ENCODE data around the gene TXNRD2.
A peak's percentile ranks its signal among the peaks of the same experiment; 100 is the strongest.
"Not testable (repeated sequence)": the region's sequence is repeated elsewhere in the genome, so short reads cannot be mapped to it uniquely, and the experiment has no call there.

The TXNRD2 gene

DNA sequence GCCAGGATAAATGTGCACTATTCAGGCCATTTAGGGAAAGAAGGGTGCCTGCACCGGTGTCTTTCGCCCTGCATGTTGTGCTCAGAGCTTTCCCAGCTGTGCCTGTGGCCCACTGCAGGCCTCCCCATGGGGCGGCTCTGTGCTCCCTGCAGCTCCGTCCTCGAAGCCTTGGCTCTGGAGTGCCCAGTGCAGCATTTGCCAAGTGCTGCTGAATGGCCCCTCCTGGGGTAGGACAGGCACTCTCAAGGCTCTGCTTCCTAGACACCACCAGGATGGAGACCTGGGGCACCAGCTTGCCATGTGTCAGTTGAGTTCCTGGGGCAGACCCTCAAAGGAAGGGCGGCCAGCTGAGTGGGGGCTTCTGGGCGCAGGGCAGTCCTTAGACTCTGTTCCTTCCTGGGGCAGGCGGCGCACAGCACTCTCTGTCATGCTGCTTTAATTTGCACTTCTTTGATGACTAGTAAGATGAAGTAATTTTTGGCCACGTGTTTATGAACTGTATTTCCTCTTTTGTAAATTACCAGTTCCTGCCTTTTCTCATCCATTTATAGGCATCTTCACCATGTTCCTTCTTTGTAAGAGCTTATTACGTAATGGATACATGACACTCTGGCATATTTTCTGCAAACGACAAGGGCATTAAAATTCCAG, 54.9 kb downstream of the TXNRD2 start:
- DNase-seq = peak; percentile 91

DNA sequence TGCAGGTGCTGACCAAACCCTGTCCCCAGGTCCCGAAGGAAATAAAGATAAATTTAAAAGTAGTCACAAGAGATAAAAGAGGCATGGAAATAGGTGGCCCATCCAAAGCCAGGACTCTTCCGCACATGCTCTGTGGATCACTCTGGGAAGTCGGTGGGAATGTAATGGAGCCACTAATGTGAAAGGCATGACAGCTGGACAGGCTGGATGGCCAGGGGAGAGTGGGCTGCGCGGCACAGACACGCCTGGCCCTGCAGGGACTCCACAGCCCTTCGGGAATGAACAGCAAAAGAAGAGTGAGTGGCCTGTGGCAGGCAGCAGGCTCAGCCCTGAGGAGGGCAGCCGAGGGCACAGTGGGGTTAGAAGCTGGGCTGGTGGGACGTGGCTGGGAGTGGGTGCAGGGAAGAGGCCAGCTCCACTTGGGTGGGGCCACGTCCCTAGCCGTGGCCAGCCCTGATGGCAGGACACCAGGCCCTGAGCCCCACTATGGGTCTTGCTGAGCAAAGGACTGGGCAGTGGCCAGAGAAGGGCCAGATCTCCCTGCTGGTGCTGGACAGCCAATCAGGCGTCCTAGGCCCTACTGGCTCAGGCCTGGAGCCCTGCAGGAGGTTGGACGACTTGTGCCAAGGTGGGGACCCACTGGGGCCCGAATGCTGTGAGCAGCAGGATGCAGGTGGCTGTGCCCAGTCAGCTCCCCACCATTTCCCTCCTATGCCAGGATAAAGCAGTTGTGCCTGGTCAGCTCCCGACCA, 55.6 kb downstream of the TXNRD2 start:
- DNase-seq = no peak

DNA sequence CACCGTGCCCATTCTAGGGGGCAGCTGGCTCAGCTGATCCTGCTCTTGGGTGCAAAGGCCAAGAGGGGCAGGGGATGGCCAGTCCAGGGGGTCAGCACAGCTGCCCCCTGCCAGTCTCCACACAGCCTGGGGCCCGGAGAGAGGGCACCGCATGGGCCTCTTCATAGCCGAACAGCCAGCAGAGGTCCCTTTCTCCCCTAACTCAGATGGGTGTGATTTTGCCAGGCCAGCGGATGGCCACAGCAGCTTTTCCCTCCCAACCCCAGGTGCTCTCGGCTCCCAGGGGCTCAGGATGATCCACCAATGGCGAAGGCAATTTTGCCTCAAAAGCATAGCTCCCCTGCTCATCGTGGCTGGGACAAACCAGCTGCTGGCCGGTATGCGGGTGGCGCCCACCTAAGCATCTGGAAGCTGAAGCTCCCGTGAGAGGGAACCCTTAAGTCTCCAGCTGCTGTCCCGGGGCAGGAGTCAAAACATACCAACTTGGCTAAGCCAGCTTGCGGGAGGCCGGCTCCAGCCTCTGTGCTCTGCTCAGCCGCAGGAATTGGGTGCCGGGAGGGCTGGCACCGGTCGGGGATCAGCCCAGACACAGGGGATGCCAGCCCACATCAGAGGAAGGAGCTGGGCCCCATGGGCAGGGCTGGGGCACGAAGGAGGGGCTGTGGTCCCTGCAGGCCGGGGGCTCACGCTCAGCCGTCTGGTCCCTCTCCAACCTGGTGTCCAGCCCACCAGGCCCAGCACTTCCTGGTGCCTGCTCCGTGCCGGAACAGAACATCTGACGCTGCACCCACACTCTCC, 56.5 kb downstream of the TXNRD2 start:
- no peak for DNase-seq

DNA sequence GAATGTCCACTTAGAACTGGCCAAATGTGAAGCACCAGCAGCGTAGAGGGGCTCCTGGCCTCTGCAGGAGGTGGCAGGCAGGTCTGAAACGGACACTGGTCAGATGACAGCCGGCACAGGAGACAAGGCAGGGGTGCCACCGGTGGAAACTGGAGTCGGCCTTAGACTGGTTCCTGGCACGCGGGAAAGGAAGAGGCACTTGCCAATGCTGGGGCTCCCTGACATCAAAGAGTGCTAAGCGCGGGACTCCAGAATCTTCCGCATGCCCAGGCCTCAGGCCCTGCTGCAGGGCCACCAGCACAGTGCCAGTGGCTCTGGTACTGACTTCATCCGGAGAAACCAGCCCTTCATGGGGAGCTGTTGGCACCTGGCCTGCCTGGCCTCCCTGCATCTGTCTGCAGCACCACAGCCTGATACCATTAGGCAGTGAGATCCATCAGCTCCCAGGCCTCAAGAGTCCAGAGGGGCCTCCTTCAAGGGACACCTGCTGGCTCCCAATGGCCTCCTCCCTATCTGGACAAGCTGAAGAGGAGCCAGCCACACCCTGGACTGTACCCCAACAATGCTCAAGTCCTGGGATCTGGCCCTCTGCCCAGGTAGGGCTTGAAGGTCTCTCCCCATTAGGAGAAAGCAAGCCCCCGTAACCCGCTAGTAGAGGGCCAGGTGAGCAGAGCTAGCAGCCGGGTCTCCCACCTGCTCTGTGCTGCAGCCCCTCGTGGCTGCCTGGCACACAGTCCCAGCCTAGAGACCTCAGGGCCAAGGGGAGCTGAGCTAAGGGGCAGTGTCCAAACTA, 57.3 kb downstream of the TXNRD2 start:
- DNase-seq = no peak

DNA sequence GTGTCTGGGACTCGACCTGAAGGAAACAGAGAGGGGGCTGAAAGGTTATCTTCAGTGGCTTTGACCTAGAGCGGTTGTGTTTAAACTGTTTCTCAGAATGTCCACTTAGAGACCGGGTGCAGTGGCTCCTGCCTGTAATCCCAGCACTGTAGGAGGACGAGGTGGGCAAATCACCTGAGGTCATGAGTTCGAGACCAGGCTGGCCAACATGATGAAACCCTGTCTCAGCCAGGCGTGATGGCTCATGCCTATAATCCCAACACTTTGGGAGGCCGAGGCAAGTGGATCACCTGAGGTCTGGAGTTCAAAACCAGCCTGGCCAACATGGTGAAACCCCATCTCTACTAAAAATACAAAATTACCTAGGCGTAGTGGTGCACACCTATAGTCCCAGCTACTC, 58.2 kb downstream of the TXNRD2 start:
- DNase-seq = not testable (repeated sequence)

DNA sequence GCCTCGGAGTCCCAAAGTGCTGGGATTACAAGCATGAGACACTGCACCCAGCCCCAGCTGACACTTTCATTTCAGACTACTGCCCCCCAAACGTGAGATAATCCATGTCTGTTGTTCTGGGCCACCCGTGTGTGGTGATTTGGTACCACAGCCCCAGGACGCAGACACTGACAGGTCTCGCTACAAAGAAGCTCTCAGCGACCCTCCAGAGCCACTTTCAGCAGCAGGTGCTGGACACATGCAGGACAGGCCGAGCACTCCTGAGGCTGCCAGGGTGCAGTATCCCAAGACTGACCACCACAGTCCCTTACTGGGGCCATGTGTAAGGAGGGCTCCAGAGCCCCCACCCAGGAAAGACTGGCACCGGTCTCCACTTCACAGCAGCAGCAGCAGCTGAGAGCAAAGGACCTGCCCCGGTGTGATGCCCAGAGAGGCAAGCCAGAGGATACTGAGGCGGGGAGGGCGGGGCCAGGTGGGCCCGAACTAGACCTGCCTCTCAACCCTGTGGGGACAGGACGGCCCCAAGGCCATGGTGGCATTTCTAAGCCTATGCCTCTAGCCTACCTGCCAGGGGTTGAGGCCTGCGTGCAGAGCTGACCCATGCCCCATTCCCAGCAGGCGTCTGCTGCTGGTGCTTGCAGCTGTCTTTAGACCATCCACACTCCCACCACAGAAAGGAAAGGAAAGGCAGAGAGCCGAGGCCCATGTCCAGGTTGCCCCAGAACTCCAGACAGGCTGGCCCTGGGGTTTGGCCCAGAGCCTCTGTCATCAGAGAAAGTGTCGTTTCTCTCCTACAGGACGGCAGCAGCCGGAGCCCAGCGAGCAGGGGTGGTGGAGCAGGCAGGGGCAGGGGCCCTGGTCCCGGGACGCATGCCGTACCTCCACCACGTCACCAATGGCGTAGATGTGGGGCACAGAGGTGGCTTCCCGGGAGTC, 58.9 kb downstream of the TXNRD2 start:
- DNase-seq = no peak

DNA sequence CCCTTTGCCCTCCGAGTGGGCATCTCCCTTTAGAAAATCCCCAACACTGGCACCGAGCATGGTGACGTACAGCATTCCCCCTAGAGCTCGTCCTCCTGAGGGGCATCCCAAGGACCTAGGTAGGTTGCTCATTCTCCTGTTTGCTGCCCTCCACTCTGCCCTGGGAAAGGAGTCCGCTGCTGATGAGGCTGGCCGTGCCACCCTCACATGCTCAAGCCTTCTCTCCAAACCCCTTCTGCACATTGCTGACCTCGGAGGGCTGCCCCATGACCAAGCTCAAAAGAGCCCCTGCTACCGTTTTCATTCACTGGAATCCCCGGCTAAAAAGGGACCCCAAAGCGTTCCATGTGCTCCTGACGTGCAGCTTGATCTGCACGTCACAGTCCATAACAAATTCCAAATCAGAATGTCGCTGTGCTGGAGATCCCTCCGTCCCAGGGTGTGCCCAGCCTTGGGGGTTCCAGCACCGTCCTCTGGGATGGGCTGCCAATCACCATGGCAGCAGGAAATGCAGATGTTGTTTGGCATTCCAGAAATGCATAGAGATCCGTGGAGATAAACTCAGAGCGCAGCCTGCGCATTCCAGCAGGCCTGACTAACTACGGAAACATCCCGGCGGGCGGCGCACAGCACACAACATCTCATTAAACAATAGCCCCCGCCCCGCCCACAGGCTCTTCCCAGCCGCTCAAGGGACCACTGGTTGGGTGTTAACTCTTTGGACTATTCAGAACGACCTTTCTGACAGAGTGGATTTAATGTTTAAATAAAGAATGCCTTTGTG, 60.6 kb downstream of the TXNRD2 start:
- DNase-seq = peak; percentile 98

DNA sequence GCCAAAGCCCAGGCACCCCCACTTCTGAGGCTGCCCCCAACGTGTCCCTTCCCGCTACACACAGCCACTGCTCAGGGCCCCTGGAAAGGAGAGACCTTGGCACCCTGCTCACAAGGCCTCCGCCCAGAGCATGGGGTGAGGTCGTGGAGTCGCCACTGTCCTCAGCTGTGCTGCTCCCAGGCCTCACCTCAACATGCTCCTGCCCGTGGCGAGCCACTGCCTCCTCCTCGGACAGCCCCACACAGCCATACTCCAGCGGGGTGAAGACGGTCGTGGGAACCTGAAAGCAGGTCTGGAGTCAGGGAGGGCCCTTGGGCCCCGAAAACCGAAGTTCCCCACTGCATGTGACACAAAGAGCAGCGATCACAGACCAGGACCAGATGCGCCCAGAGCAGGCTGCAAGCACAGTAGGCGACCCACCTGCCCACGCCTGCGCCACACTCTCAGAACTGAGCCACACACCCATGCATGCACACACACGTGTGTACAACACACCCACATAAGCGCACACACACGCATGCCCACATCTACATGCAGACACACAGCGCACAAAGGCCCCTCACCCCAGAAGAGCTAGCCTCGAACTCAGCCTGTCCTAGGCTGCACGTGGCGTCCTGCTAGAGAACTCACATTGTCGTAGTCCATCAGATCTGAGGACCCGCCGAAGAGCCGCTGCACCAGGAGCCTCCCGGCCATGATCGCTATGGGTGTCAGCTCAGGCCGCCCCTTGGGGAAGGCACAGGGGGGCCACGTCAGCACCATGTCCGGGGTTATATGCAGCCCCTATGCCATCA, 61.4 kb downstream of the TXNRD2 start:
- no peak for DNase-seq

DNA sequence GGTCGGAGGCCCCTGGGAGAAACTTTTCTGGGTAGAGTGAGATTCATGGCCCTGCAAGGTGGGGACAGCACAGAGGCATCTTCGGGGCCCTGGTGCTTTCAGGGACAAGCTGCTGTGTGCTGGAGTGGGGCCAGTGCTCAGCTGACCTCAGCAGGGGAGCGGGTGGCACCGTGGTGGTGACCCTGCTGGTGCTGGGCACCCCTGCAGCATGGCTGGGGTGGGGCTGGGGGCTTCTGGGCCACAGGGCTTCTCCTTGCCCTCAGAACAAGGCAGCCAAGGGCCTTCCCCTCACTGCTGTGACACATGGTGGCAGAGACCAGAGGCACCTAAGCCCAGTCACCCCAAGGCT, 62.0 kb downstream of the TXNRD2 start:
- no peak for DNase-seq

DNA sequence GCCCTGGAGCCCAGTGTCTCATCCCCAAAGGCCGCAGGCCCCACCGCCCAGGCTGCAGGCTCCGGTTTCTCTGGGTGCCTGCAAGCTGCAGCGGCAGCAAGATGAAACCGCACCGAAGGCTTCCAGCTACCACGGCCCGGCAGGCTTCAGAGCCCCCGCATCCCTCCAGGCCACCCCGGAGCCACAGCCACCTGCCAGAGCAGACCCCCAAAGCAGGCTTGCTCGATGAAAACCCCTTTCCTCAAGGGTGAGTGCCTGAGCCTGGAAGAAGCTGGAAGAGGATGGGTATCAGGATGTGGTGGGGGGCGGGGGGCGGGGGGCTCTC, 62.4 kb downstream of the TXNRD2 start:
- peak; percentile 16 for DNase-seq

DNA sequence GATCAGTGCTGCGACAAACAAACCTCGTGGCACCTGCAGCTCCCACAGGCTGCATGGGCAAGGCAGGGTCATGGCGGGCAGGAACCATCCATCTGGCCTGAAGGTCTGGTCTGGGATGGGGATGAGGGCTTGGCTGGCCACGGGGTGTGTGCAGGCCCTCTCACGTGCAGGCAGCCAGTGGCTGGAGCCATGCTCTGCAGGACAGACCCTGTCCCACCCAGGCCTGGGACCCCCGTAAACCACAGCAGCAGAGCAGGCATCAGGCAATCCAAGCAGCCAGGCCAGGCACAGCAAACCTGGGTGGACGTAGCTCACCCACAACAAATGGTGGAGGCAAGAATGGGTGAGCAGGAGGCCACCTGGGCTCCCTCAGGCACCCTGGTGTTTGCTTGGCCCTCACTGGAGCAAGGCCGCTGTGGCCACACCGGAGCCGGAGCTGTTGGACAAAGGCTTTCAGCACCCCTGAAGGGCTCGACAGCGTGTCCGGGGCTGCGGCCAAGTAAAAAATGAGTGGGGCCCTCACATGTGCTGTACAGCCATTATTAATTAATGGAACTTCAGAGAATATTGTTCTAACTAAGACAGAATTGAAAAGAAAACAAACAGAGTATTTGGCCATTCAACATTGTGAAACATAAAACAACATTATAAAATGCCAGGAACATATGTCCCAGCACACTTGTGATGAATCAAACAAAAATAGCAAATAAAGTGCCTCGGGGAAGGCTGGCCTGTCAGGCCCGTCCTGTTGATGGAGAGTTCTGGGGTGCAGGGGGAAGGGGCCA, 63.0 kb downstream of the TXNRD2 start:
- no peak for DNase-seq

DNA sequence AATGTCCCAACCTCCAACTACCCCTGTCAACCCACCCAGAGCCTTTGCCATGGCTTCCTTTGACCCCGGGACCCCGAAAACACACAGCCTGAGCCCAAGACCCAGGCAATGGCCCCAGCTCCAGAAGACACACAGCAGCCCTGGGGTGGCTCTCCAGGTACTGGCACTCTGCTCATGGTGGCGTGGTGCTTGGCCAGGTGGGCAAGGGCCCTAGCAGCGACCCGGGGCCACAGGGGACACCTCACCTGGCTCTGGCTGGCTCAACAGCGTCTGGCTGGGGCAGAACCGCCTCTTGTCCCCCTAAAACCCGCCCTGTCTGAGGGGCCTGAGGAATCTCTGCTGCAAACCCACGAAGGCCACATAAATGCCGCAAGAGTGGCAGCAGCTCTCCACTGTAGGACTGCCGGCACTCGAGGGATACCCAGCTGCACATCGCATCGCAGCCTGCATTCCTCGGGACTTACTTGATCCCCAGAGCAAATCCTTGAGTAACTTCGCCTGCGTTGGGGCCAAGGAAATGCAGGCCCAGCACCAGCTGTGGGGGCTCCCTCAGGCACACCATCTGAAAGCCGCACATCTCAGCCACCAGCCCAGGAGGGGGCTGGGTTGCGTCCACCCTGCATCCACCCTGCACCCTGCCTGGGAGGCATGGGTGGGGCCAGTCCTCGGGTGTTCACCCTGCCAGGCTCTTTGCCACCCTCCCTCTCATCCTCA, 63.8 kb downstream of the TXNRD2 start:
- DNase-seq = peak; percentile 80

DNA sequence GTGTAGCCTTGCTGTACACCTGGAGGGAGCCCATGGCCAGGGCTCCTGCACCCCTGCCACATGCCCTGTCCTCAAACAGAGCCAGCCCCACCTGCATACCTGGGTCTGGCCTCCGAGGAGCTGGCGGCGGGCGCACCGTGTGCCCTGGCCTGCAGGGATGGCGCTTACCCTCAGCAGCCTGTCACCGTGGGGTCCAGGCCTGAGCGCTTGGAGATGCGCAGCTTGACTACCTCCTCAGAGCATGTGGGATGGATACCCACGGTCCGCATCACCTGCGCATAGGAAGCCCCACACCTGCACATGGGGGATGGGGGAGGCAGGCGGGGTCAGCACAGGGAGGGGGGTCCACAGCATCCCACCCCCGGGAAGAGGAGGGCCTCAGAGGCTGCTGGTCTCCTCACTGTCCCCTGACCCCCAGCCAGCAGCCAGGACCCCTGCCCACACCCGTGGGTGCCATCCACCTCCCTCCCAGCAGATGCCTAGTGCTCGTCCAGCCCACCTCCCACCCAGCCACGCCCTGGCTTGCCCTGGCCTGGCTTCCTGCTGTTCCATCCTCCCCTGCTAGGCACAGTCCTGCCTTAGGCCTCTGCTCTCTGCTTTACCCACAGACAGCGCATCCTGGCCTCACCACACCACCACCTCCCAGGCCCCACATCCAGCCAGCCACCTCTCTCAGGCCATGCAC, 64.5 kb downstream of the TXNRD2 start:
- DNase-seq = no peak

DNA sequence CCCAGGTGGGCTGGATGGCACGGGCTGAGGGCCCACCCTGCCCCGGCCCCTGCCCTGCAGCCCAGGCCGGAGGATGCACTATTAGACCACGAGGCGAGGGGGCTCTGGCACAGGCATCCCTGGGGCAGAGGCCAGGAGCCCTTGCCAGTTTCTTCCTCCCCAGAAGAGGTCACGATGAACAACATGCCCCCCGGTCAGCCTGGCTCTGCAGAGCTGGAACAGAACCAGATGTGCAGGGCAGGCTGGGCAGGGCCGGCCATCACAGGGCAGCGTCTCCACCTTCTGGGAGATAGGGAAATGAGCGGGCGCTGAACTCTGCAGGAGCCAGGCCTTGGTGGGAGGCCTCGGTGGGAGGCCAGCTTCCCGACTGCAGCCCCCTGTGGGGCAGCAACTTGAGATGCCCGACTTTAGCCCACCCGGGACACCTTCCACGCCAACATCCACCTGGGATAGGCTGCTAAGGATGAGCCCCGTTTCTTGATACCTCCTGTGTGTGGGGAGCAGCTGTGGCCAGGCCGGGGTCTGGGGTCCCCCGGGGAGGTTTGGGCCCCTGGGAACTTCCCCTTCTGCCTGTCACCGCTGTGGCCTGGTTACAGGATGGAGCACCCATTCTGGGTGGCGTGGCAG, 65.2 kb downstream of the TXNRD2 start:
- DNase-seq = no peak

DNA sequence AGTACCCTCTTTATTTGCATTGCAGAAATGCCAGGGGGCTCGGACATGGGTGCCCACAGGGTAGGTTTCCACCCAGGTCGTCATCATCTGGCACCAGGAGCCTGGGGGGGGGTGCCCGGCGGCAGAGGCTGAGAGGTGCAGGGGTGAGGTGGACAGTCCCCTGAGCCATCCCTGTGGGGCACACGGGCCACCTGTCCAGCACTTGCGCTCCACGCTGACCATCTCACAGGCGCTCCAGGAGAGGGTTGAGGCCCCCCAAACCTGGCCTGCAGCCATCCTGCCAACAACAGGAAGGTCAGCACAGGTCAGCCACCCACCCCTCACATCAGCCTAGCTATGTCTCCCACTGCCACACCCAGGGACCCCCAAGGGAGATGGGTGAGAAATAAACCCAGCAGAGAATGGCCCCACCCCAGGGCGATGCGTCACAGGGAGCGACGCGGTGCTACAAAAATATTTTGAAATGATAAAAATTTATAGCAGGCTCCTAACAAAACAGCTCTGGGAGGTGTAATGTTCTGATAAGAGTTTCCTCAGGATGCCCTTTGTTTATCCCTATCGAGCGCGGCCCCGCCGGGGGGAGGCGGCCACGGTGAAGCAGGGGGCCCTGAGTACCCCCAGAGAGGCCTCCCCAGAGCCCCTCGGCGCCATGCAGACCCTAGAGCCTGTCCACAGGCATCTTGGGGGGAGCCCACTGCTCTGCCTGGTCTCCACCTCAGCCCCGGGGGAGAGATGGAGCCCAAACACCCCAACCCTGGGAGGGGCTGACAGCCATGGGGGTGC, 65.9 kb downstream of the TXNRD2 start:
- no peak for DNase-seq

DNA sequence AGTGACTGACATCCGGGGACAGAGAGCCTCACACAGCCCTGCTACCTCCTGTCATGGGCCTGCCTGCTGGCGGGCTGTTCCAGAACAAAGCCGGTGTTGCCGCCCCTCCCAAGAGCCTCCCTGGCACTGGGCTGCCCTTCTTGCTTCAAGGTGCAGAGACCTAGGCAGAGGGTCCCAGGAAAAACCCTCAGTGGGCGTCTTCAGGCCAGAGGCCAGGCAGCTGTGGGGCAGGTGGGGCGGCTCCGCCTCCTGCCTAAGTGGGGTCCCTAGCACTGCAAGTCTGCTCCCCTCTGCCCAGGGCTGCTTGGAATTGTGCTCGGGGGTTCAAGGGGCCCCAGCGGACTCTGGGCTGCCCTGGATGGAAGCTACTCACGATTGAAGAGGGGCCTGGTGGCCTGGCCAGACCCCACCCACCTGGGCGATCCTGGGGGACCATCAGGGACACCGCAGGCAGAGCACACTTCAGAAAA, 66.5 kb downstream of the TXNRD2 start:
- no peak for DNase-seq

Measured in fibroblast of skin of abdomen (primary cell).